GM12891 (cell line): ENCODE measurements around the gene GPHB5.

Source experiments
- PAX5 ChIP-seq: IDR thresholded peaks from 2 replicates; pipeline ENCODE4 v1.6.1; 2011; ENCODE audit warnings: low read length, moderate library complexity, mild to moderate bottlenecking; ENCODE audit not compliant: insufficient read depth, severe bottlenecking
- POLR2A ChIP-seq: IDR thresholded peaks from 2 replicates; pipeline ENCODE4 v1.6.1; 2011; ENCODE audit warnings: low read depth, low read length, control low read depth
- POLR2AphosphoS5 ChIP-seq: IDR thresholded peaks from 2 replicates; pipeline ENCODE4 v1.6.1; 2011; ENCODE audit warnings: low read depth, low read length, control low read depth
- SPI1 ChIP-seq: IDR thresholded peaks from 2 replicates; pipeline ENCODE4 v1.6.1; 2011; ENCODE audit warnings: low read depth, low read length, control low read depth
- TAF1 ChIP-seq: IDR thresholded peaks from 2 replicates; pipeline ENCODE4 v1.6.1; 2011; ENCODE audit warnings: low read depth, low read length, control low read depth

- TF ChIP-seq POLR2A: no peak
- TF ChIP-seq TAF1: no peak
- TF ChIP-seq POLR2AphosphoS5: no peak
- TF ChIP-seq PAX5: no peak
- no peak for TF ChIP-seq SPI1
Measured at GRCh38 chr14:63286071-63286470, 32.7 kb downstream of the GPHB5 start.
